Activated CD8-positive, alpha-beta memory T cell treated with anti-CD3 and anti-CD28 coated beads for 24 hours (primary cell): ENCODE data around the gene RTP5.
"Not testable (repeated sequence)": the region's sequence is repeated elsewhere in the genome, so short reads cannot be mapped to it uniquely, and the experiment has no call there.

ENCODE experiments used
- DNase-seq: peaks from one replicate; pipeline ENCODE4 v3.0.0-alpha.2; 2020

The RTP5 gene

DNA sequence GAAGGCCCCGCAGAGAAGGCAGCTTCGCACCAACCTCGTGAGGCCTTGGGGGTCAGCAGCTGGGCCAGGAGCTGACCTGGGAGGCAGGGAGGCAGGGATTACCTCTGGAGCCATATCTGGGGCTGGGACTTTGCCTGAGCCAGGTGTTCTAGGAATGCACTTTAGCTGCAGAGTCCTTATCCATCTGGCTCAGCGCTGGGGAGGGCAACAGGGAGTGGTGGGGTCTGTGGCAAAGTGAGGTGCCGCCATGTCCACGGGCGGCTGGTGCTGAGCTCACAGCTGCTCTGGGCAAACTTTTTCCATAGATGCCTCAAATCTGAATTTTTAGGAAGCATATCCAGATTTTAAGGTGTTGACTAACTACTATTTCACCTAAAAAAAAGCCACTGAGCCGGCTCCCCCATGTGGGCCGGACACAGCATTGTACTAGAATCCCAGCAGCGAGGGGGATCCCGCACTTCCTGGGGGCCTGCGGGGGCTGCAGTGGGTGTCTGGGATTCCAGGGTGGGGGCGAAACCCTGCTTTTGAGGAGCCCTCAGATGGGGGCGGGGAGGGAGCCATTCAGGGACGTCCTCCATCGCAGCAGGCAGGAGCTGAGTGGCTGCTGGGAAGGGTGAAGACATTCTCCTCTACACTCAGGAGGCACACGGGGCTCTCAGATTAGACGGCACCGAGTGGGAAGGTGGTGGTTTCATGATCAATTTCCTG, 34.6 kb downstream of the RTP5 start:
- no peak for DNase-seq

DNA sequence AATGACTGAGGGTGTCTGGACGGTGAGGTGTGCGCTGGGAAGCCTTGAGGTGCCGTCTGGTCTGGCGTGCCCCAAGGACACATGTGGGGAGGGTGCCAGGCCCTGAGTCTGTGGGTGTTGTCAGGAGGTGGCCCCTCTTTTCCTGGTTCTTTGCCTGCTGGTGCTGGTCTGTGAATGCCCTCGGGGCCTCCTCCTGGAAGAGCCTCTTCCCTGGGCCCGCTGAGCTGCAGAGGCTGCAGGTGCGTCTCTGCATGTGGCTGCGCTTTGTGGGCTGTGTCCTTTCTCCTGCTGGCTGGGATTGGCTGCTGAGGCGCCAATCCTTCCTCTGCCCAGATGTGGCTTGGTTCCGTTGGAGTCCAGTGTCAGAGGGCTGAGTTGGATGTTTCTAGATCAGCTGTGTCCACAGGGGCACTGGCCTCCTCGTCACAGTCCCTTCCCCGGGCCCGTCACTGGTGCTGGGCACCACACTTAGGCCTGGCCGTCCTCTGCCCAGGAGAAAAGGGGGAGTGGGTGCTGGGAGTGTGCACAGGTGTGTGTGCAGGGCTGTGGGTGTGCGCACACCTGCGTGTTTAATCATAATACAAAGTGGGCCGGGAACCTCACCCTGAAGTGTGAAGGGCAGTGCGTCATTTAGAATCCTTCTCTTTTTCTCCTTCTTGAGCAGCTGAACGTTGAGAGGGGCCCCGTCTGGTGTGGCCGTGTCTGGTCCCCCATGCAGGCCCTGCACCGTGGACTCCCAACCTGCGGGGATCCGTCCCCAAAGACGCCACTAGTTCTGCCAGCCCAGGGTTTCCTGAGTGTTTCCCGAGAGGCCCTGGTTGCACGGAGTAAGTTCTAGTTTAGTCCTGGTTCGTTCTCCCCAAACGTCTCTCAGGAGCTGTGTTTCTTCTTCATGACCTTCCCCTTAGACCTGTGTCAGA, 35.5 kb downstream of the RTP5 start:
- no peak for DNase-seq

GRCh38 chr2:241905716-241906377, 36.3 kb downstream of the RTP5 start:
- DNase-seq, result no peak

DNA sequence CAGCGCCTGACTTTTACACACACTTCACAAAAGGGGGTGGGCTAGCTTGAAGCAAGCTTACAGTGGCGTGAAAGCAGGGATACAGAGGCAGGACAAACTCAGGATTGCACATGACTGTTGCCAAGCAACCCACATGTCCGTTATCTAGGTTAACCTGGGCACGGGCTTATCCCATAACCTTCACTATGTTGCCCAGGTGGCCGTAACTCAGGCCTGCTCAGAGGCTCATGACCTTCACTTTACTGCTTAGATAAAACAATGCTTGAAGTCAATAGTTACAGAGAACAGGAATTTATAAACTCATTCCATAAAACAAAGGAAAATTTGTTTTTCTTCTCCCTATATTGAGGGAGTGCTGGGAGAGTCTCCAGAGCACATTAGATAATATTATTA, 36.8 kb downstream of the RTP5 start:
- DNase-seq, result not testable (repeated sequence)

DNA sequence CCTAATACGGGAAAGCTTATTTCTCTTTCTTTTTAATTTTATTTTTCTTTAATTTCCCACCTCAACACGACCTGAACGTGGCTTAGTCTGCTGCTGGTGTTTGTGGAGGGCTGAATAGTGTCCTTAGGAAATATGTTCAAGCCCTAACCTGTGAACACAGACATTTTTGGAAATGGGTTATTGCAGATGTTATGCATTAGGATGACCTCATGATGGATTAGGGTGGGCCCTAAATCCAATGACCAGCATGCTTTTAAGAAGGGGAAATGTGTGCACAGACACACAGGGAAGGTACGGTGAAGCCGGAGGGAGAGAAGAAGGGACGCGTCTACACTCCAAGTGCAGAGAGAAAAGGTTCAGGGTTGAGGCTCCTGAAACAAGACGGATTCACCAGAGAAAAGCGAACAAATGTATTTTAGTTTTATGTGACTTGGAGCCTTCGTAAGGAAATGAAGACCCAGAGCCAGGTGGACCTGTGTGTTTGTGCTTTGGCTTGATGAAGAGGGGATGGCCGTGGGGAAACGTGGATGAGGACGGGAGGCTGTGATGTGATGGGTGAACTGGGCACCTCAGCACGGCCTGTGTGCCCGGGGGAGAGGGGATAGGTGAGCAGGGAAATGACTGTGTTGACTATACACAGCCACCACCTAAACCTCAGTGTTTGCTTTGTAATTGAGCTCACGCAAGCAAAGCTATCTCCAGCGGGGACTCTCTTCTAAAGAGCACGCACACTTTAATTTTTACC, 37.5 kb downstream of the RTP5 start:
- DNase-seq, result no peak

- not testable (repeated sequence) for DNase-seq
Observed at GRCh38 chr2:241907831-241908230, 38.3 kb downstream of the RTP5 start.

- no peak for DNase-seq
Observed at GRCh38 chr2:241908686-241909420, 39.3 kb downstream of the RTP5 start.

DNA sequence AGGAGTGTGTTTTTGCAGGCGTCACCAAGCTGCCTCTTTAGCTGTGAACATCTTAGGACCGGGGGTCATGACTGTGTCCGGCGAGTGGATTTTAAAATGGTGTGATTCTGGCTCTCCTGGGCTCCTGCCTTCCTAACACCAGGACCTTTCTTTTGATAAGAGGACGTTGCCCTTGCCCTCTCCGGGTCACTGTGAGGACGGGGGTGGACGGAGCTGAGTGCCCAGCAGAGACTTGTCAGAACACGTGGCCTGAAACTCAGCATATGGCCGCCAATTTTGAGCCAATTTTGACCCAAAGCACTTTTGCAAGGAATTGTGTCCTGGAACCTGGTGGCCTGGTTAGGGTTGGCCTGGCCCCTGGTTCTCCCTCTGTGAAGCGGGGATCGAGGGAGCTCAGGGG, 40.2 kb downstream of the RTP5 start:
- DNase-seq, result no peak

DNA sequence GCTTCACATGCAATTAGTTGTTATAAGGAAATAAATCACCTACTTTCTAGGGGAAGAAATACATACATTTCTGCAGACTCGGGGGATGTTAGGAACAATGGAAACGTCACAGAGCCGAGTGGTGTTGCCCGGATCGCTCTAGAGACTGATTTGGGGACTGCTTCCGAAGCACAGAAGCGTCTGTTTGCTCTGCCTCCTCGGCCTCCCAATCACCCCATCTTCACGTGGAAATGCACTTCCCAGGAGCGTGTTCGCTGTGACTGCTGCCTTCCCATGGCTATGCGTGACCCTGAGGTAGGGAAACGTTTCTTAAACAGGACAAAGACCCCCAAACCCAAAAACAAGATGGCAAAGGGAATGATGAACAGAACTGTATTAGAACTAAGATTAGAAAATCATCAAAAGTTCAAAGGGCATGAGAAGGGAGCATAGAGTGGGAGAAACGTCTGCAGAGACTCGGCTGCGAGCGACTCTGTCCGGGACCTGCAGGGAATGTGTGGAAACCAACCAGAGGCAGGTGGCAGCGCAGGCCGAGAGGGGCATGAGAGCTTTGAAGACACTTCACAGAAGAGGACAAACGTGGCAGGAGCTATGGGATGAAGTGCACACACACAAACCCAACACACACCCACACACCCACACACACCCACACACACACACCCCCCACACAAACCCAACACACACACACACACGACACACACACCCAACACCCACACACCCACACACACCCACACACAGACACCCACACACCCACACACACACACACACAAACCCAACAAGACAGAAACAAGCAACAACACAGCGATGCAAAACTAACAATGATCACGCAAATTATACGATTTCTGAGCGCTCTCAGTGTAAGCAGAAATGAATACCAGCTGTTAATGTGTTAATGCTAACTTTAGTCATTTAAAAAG, 41.3 kb downstream of the RTP5 start:
- no peak for DNase-seq

DNA sequence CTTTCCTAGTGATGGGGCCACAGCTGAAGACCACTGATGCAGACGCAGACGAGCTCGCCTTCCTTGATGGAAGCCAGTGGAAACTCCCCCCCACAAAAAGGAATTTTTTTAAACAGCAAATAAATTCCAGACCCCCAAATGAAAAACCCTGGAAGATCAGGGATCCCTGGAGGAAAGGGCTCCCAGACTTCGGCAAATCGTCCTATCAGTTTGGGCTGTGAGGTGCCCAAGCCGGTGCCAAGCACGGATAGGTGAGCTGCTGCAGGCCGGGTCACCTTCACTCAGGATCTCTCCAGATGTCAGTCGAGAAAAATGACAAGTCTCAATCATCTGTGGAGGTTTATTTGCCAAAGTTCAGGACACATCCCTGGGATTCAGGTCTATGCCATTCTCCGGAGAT, 42.0 kb downstream of the RTP5 start:
- DNase-seq, result no peak

- DNase-seq, result no peak
Observed at GRCh38 chr2:241912021-241912555, 42.6 kb downstream of the RTP5 start.

DNA sequence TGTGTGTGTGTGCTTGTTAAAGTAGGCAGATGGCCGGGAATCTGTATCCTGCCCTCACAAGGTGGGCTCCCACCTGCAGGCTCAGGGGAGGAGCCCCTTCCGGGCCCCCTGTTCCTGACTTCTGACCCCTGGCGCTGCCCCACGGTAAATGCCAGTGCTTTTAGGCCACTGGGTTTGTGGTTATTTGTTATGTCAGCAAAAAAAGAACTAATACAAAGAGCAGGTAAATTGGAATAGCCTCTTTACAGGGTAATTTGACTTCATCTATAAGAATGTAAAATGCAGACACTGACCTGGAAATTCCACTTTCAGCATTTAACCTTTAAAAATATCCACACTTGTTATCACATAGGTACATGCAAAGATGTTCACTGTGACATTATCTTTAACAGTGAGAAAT, 44.2 kb downstream of the RTP5 start:
- no peak for DNase-seq

DNA sequence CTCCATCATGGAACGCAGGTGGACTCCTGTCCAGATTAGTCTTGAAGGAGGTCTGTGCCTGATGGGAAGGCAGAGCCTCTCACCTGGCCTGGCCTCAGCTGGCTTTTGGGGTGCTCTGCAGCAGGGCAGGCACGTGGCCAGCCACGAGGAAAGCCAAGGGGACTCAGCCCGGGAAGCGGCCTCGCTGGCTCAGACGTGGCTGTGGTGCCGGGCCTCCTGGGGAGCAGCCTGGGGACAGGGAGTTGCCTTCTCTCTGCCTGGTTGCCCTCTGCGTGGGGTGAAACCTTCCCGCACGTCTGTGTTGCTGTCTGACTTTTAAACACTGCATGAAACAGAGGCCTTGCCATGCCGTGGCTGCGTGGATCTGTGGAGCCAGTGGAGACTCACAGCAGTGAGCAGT, 45.0 kb downstream of the RTP5 start:
- DNase-seq, result no peak

GRCh38 chr2:241921631-241922030, 52.1 kb downstream of the RTP5 start:
- DNase-seq, result not testable (repeated sequence)

- DNase-seq, result no peak
Observed at GRCh38 chr2:241922411-241922810, 52.9 kb downstream of the RTP5 start.

DNA sequence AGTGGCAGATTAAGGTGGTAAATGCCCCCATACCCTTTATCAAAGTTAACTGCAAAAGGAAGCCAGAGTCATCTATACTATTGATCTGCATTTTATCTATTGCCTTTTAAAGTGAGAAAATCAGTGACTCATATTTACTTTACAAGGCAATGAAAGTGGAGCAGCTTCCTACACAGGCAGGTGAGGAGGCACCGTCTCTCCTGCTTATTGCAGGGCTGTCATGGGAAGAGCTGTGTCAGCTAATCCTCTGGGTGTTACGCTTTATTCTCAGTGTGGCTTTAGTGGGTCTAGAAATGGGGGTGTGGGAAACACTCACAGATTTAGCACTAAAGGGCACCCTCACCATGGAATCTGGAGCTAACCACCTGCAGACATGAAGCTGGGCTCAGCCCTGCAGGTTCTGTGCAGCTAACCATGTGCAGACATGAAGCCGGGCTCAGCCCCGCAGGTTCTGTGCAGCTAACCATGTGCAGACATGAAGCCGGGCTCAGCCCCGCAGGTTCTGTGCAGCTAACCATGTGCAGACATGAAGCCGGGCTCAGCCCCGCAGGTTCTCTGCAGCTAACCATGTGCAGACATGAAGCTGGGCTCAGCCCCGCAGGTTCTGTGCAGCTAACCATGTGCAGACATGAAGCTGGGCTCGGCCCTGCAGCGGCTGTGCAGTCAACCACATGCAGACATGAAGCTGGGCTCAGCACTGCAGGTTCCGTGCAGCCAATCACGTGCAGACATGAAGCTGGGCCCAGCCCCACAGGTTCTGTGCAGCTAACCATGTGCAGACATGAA, 53.5 kb downstream of the RTP5 start:
- not testable (repeated sequence) for DNase-seq
